ENCODE data around the gene BAK1. TPM values are rescaled to one million over a fixed set of nuclear protein-coding genes. Genes with fewer than 3 reads are reported as not detected.

The BAK1 gene
- total RNA-seq, 1 experiment from 2014 or later, result 45.8 TPM

DNA sequence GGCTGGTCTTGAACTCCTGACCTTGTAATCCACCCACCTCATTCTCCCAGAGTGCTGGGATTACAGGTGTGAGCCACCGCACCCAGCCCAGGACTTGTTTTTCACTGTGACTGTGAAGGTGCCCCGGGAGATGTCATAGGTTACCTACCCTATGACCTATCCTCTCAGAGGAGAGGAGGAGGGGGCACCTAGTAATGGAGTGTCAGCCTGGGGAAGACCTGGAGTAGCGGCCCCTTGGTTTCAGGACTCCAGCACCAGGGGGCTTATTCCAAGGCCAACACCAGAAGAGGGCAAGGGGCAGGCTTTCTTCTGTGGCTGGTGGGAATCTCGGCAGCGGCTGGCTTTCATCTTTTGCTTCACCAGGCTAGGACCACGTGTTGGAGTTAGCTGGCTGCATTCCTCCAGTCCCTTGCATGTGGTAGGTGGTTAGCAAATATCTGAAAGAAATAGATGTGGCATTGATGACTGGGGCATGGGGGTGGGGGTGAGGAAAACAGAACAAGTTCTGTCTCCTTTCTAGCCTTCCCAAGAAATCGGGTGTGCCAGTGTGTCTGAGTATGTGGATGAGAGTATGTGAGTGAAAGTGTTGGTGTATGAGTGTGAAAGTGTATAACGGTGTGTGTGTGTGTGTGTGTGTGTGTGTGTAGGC is 33.2 kb upstream of the BAK1 start:
- Mint-ChIP-seq H3K27me3 (ENCODE audit: insufficient read depth, unreplicated experiment) (no peaks in the 10 kb centered on the region), H3K4me1 (ENCODE audit: insufficient read depth, unreplicated experiment) (peaks cover 32% of the 10 kb centered on the region), H3K4me3 (ENCODE audit: unreplicated experiment) (no peak overlapping the region), H3K27ac (ENCODE audit: low read depth, unreplicated experiment) (peak overlapping the region; percentile 2), H3K9me3 (ENCODE audit: unreplicated experiment) (no peaks in the 10 kb centered on the region), H3K36me3 (ENCODE audit: insufficient read depth, unreplicated experiment) (no peaks in the 10 kb centered on the region)
- ChIA-PET CTCF (interaction anchor here (0.6 to 2.1 kb wide), 7 partner anchors 19 to 222 kb away, joined by 3 to 11 read pairs (median 4); no protein-coding TSS in a partner anchor), POLR2A (interaction anchor here (1.3 to 3.4 kb wide), 3 partner anchors 8 to 16 kb away, joined by 5 to 25 read pairs (median 5); partner anchors contain the start of gene ITPR3)
- no peak for TF ChIP-seq CTCF (IDR thresholded peaks at IDR 0.05; ENCODE audit: unreplicated experiment)
- intact Hi-C loops (cut with micrococcal nuclease), result no loop called here
- DNase-seq (ENCODE audit: unreplicated experiment), result no peak
- no TSS peak for BruUV-seq (replicated peaks)

DNA sequence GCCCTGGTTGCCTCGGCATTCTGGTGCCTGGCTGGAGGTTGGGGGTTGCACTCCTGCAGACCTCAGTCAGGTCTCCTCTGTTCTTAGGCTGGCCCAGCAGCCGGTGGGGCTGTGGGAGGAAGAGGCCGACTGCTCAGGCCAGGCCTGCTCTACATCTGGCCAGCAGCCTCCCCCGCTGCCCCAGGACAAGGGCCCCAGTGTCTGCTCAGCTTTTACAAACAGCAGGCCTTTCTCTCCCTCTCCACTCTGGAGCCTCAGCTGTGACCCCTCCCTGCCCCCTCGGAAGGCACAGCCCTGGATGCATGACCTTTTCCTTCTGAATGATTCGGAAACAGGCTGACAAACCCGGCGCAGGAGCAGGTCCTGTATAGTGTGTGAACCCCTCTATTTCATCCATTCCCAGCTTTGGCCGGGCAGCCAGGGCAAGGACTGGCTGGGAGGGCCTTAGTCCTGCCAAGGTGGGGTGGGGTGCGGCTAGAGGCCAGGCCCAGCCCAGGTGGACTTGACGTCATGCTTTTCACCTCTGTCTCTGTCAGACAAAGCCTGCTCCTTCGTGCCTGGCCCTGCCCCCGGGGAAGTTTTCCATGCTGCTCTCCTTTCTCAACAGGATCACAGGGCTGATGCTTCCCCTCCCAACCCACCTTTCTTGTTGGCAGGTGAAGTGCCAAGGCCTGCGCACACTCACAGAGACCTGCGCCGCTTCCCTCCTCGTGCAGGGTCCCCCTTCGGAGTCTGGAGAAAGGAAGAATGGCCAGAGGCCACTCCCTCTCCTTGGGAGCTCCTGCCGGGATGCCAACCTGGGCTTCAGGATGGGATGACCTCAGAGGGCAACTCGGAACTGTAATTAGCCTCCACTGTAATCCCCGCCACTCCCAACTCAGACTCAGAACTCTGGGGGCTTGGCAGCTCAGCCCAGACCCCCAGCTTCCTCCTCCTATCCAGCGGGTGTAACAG is 31.0 kb upstream of the BAK1 start:
- peak; percentile 74 for DNase-seq (ENCODE audit: unreplicated experiment)
- H3K4me3 Mint-ChIP-seq (ENCODE audit: unreplicated experiment), result no peak overlapping the region
- intact Hi-C loops (cut with micrococcal nuclease), result no loop called here
- peaks cover 32% of the 10 kb centered on the region for H3K4me1 Mint-ChIP-seq (ENCODE audit: insufficient read depth, unreplicated experiment)
- peak overlapping the region; percentile 35 for H3K27ac Mint-ChIP-seq (ENCODE audit: low read depth, unreplicated experiment)
- POLR2A ChIA-PET, result interaction anchor here (0.6 to 3.4 kb wide), 6 partner anchors 8 to 201 kb away, joined by 3 to 25 read pairs (median 4); partner anchors contain the start of gene ITPR3
- H3K36me3 Mint-ChIP-seq (ENCODE audit: insufficient read depth, unreplicated experiment), result no peaks in the 10 kb centered on the region
- no peak for TF ChIP-seq CTCF (IDR thresholded peaks at IDR 0.05; ENCODE audit: unreplicated experiment)
- no peaks in the 10 kb centered on the region for H3K27me3 Mint-ChIP-seq (ENCODE audit: insufficient read depth, unreplicated experiment)
- CTCF ChIA-PET, result interaction anchor here (0.6 to 1.5 kb wide), 6 partner anchors 9 to 100 kb away, joined by 3 to 4 read pairs (median 3); partner anchors contain the start of gene UQCC2
- H3K9me3 Mint-ChIP-seq (ENCODE audit: unreplicated experiment), result no peaks in the 10 kb centered on the region
- BruUV-seq (replicated peaks), result no TSS peak

DNA sequence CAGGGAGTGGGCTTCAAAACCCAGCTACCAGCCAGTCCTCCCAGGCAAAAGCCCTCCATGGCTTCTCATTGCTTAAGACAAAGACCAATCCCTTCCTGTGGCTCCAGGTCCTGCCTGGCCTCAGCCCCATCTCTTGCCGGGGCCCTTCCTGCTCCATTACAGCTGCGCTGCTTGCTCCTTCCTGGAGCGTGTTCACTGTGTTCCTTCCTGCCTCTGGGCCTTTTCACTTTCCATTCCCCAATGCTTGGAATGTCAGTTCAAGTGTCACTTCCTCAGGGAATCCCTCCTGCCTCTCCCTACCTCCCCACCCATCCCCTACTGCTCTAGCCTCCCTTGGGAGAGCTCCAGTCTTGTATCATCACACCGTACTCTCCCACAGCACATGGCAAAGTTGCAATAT is 30.0 kb upstream of the BAK1 start:
- BruUV-seq (replicated peaks), result no TSS peak
- Mint-ChIP-seq H3K4me3 (ENCODE audit: unreplicated experiment) (no peak overlapping the region), H3K9me3 (ENCODE audit: unreplicated experiment) (peaks cover 5% of the 10 kb centered on the region), H3K4me1 (ENCODE audit: insufficient read depth, unreplicated experiment) (peaks cover 32% of the 10 kb centered on the region), H3K27ac (ENCODE audit: low read depth, unreplicated experiment) (no peak overlapping the region), H3K36me3 (ENCODE audit: insufficient read depth, unreplicated experiment) (no peaks in the 10 kb centered on the region), H3K27me3 (ENCODE audit: insufficient read depth, unreplicated experiment) (no peaks in the 10 kb centered on the region)
- no peak for TF ChIP-seq CTCF (IDR thresholded peaks at IDR 0.05; ENCODE audit: unreplicated experiment)
- ChIA-PET CTCF (interaction anchor here (1.2 to 4.0 kb wide), 2 partner anchors 16 to 20 kb away, joined by 3 to 19 read pairs; no protein-coding TSS in a partner anchor), POLR2A (interaction anchor here (2.3 to 3.4 kb wide), 2 partner anchors 11 kb away, joined by 14 to 25 read pairs; partner anchors contain the start of gene ITPR3)
- intact Hi-C loops (cut with micrococcal nuclease), result no loop called here
- peak; percentile 42 for DNase-seq (ENCODE audit: unreplicated experiment)

DNA sequence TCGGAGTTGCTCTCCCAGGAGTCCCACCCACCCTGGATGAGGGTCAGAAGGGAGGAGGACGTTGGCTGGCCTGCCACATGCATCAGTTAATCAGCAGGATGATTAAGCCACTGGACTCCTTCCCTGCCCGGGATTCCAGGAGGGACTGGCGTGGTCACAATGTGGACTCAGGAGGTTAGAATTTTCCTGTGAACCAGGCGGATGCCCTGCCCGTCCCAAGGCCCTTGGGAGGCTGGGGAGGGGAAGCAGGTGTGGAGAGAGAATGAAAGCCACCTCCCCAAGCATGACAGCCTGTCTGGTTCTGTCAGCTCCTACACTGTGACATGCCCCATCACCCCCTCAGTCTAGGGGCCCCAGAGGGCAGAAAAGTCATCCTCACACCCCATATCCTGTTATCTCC is 29.5 kb upstream of the BAK1 start:
- BruUV-seq (replicated peaks), result no TSS peak
- ChIA-PET POLR2A (interaction anchor here (2.3 to 3.4 kb wide), 2 partner anchors 10 to 12 kb away, joined by 14 to 25 read pairs; partner anchors contain the start of gene ITPR3), CTCF (interaction anchor here (1.2 to 4.0 kb wide), 2 partner anchors 15 to 20 kb away, joined by 3 to 19 read pairs; no protein-coding TSS in a partner anchor)
- intact Hi-C loops (cut with micrococcal nuclease), result no loop called here
- H3K27me3 Mint-ChIP-seq (ENCODE audit: insufficient read depth, unreplicated experiment), result no peaks in the 10 kb centered on the region
- H3K4me3 Mint-ChIP-seq (ENCODE audit: unreplicated experiment), result no peak overlapping the region
- peaks cover 32% of the 10 kb centered on the region for H3K4me1 Mint-ChIP-seq (ENCODE audit: insufficient read depth, unreplicated experiment)
- no peak overlapping the region for H3K27ac Mint-ChIP-seq (ENCODE audit: low read depth, unreplicated experiment)
- peaks cover 8% of the 10 kb centered on the region for H3K9me3 Mint-ChIP-seq (ENCODE audit: unreplicated experiment)
- TF ChIP-seq CTCF (IDR thresholded peaks at IDR 0.05; ENCODE audit: unreplicated experiment), result no peak
- peak; percentile 39 for DNase-seq (ENCODE audit: unreplicated experiment)
- no peaks in the 10 kb centered on the region for H3K36me3 Mint-ChIP-seq (ENCODE audit: insufficient read depth, unreplicated experiment)
